Activated naive CD8-positive, alpha-beta T cell treated with anti-CD3 and anti-CD28 coated beads, Interleukin-2, amount 10 ng/mL, durations not matched to agents 7 days and 5 days (primary cell): ENCODE results near the gene TARS1. TPM values are rescaled to one million over a fixed set of nuclear protein-coding genes. Genes with fewer than 3 reads are reported as not detected.

Experiments used
- ATAC-seq: fragments of 150-1000 bp; cut with Tn5 transposase; one replicate; pipeline ENCODE4 v1.10.0; 2021; ENCODE audit warnings: low read depth, moderate library complexity
- POLR2A ChIA-PET: fragments of 350-600 bp; sonication (Branson Sonifier 250); formaldehyde crosslinking; loops from one replicate; lab custom pipeline; 2021; ENCODE audit warnings: antibody characterized with exemption; lab: Charles Lee
- DNase-seq: peaks from one replicate; pipeline ENCODE4 v3.0.0; 2021
- H3K27ac Mint-ChIP-seq: one replicate; pipeline ENCODE4 v1.8.0; 2022; ENCODE audit warnings: mild to moderate bottlenecking, mixed read lengths
- H3K27me3 Mint-ChIP-seq: one replicate; pipeline ENCODE4 v1.8.0; 2022; ENCODE audit warnings: mild to moderate bottlenecking, moderate library complexity, mixed read lengths
- H3K36me3 Mint-ChIP-seq: one replicate; pipeline ENCODE4 v1.8.0; 2021; ENCODE audit warnings: mild to moderate bottlenecking, mixed read lengths
- H3K4me1 Mint-ChIP-seq: one replicate; pipeline ENCODE4 v1.8.0; 2021; ENCODE audit warnings: mixed read lengths
- H3K4me3 Mint-ChIP-seq: one replicate; pipeline ENCODE4 v1.8.0; 2022; ENCODE audit warnings: mild to moderate bottlenecking, moderate library complexity, mixed read lengths
- H3K9me3 Mint-ChIP-seq: one replicate; pipeline ENCODE4 v1.8.0; 2021; ENCODE audit warnings: mixed read lengths
- total RNA-seq, 2 experiments: library from RNA; stranded (reverse); gene quantifications; one replicate each; pipeline ENCODE4 v1.2.3, GENCODE V29; 2021

TARS1 gene
- 100 to 1,000 TPM; 165 to 168 TPM for total RNA-seq

GRCh38 chr5:33440482-33441240 is at the start of gene TARS1:
TARS1 (plus strand) TSS chr5:33440965; CDS start chr5:33441087, 122 bp downstream.
- DNase-seq (peak; percentile 94), ATAC-seq (peak; percentile 98)
- Mint-ChIP-seq H3K27me3 (no peaks in the 10 kb centered on the region), H3K4me1 (peaks cover 25% of the 10 kb centered on the region), H3K4me3 (no peak within 1 kb of the TSS), H3K36me3 (peaks cover 15% of the 10 kb centered on the region), H3K9me3 (no peaks in the 10 kb centered on the region), H3K27ac (no peak within 1 kb of the TSS)
- POLR2A ChIA-PET = interaction anchor here (0.6 to 1.2 kb wide), 6 partner anchors 12 to 996 kb away, joined by 3 to 6 read pairs (median 3); partner anchors contain the start of gene ZFR

DNA sequence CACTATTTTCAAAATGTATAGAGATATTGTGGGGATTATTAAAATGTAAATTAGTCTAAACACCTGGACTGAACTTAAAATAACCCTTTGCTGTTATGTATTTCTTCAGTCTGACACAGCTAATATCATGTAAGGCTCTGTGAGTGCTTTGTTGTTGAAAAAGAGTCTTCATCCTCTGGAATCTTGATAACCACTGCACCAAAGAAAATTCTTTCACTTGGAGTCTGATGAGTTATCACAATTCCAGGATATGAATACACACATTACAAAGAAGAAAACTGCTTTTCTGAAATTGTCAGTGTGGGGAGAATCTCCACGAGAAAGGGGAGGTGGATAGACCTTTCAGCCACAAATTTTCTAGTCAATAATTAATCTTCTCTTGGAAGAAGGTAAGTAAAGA is 42.3 kb upstream of the TARS1 start:
- H3K4me3 Mint-ChIP-seq = no peak overlapping the region
- peaks cover 3% of the 10 kb centered on the region for H3K27me3 Mint-ChIP-seq
- H3K27ac Mint-ChIP-seq = no peak overlapping the region
- H3K9me3 Mint-ChIP-seq = peaks cover 5% of the 10 kb centered on the region
- ATAC-seq = no peak
- no peak for DNase-seq
- POLR2A ChIA-PET = no interaction called here
- H3K36me3 Mint-ChIP-seq = no peaks in the 10 kb centered on the region
- H3K4me1 Mint-ChIP-seq = no peaks in the 10 kb centered on the region

- peaks cover 3% of the 10 kb centered on the region for H3K9me3 Mint-ChIP-seq
- peaks cover 3% of the 10 kb centered on the region for H3K27me3 Mint-ChIP-seq
- no peak overlapping the region for H3K4me3 Mint-ChIP-seq
- no peak for ATAC-seq
- no peaks in the 10 kb centered on the region for H3K36me3 Mint-ChIP-seq
- POLR2A ChIA-PET = no interaction called here
- H3K4me1 Mint-ChIP-seq = no peaks in the 10 kb centered on the region
- no peak for DNase-seq
- no peak overlapping the region for H3K27ac Mint-ChIP-seq
Observed at GRCh38 chr5:33400675-33401074, 40.1 kb upstream of the TARS1 start.

- Mint-ChIP-seq H3K36me3 (no peaks in the 10 kb centered on the region), H3K4me1 (no peaks in the 10 kb centered on the region), H3K27ac (no peak overlapping the region), H3K27me3 (peaks cover 3% of the 10 kb centered on the region), H3K4me3 (no peak overlapping the region), H3K9me3 (peaks cover 2% of the 10 kb centered on the region)
- ATAC-seq (no peak), DNase-seq (no peak)
- POLR2A ChIA-PET = no interaction called here
Observed at GRCh38 chr5:33401482-33402390, 39.0 kb upstream of the TARS1 start.

- Mint-ChIP-seq H3K27ac (no peak overlapping the region), H3K9me3 (peaks cover 2% of the 10 kb centered on the region), H3K4me3 (no peak overlapping the region), H3K4me1 (no peaks in the 10 kb centered on the region), H3K36me3 (no peaks in the 10 kb centered on the region), H3K27me3 (peaks cover 3% of the 10 kb centered on the region)
- ATAC-seq (no peak), DNase-seq (no peak)
- POLR2A ChIA-PET = no interaction called here
Observed at GRCh38 chr5:33403187-33403586, 37.6 kb upstream of the TARS1 start.

- H3K4me1 Mint-ChIP-seq = peaks cover 1% of the 10 kb centered on the region
- no peaks in the 10 kb centered on the region for H3K36me3 Mint-ChIP-seq
- DNase-seq = no peak
- POLR2A ChIA-PET = no interaction called here
- no peaks in the 10 kb centered on the region for H3K9me3 Mint-ChIP-seq
- no peak overlapping the region for H3K27ac Mint-ChIP-seq
- no peak for ATAC-seq
- H3K27me3 Mint-ChIP-seq = peaks cover 4% of the 10 kb centered on the region
- no peak overlapping the region for H3K4me3 Mint-ChIP-seq
Observed at GRCh38 chr5:33408816-33409215, 31.9 kb upstream of the TARS1 start.

DNA sequence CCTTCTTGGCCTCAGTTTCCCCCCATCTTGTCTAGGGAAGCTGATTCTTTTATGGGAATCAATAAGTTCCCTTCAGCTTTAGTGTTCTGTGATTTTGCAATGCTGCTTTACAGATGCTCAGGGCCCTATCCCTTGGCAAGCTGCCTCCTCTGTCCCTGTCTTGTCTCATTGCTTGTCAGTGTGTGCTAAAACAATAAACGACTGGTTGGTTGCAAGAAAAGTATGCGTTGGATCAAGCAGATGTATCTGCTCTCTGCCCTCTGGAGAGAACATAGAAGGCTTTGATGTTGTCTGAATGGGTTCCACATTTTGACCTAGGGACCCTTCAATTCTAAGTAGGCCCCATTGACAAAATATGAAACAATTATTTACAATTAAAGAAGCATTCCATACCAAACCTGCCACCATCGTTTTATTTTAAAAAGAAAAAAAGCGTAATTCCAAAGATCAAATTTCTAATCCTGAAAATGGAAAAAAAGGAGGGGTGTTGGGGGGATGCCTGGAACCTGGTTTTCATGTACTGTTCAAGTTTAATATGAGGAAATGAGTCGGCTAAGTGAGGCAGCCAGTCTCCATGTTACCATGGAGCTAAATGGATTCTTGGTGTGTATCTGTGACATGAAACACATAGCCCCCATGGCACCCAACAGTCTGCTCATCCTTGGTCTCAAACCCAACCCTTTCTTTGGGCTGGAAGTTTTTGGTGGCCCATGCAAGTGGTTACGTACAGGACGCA is 31.2 kb upstream of the TARS1 start:
- H3K27ac Mint-ChIP-seq = no peak overlapping the region
- H3K9me3 Mint-ChIP-seq = no peaks in the 10 kb centered on the region
- POLR2A ChIA-PET = no interaction called here
- H3K27me3 Mint-ChIP-seq = peaks cover 6% of the 10 kb centered on the region
- ATAC-seq = no peak
- no peak for DNase-seq
- no peaks in the 10 kb centered on the region for H3K36me3 Mint-ChIP-seq
- H3K4me3 Mint-ChIP-seq = no peak overlapping the region
- H3K4me1 Mint-ChIP-seq = peaks cover 1% of the 10 kb centered on the region

- POLR2A ChIA-PET = no interaction called here
- ATAC-seq (no peak), DNase-seq (no peak)
- Mint-ChIP-seq H3K36me3 (no peaks in the 10 kb centered on the region), H3K4me3 (no peak overlapping the region), H3K4me1 (peaks cover 1% of the 10 kb centered on the region), H3K27ac (no peak overlapping the region), H3K9me3 (no peaks in the 10 kb centered on the region), H3K27me3 (peaks cover 6% of the 10 kb centered on the region)
Observed at GRCh38 chr5:33410221-33410620, 30.5 kb upstream of the TARS1 start.

DNA sequence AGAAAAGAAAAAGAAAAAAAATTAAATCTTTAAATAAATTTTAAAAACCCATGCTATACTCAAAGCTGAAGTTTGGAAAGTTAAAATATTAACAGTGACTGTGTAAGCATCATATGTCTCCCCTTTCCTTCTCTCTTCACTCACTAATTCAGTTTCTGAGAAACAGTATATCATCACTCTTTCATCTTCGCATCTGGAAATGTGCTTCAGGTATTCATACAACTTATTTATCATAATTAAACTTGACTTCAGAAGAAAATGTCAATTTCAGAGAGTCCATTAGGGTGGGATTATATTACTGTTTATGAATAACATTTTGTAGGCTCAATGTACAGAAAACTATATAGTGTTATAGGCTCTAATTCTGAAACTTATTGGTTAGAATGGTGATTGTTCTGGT is 29.3 kb upstream of the TARS1 start:
- peaks cover 6% of the 10 kb centered on the region for H3K27me3 Mint-ChIP-seq
- H3K9me3 Mint-ChIP-seq = no peaks in the 10 kb centered on the region
- no peaks in the 10 kb centered on the region for H3K36me3 Mint-ChIP-seq
- H3K27ac Mint-ChIP-seq = no peak overlapping the region
- POLR2A ChIA-PET = no interaction called here
- no peak overlapping the region for H3K4me3 Mint-ChIP-seq
- DNase-seq = no peak
- peaks cover 1% of the 10 kb centered on the region for H3K4me1 Mint-ChIP-seq
- ATAC-seq = no peak

DNA sequence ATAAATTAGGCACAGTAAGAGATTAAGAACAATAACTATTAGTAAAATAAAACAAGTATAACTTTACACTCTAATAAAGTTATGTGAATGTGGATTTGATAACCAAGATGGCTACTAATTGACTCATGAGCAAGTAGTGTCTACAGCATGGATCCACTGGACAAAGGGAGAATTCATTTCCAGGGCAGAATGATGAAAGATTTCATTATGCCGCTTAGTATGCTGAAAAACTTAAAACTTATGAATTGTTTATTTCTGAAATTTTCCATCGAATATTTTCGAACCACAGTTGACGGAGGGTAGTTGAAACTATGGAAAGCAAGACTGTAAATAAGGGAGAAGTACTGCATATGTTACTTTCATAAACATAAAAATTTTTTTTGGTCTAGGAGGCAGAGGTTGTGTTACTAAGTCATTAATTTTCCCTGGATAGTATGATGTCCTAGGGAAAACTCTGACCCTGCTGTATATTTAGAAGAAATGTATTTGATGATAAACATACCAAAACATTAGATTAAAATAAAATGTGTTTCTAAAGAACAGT is 24.9 kb upstream of the TARS1 start:
- peaks cover 1% of the 10 kb centered on the region for H3K4me1 Mint-ChIP-seq
- no peaks in the 10 kb centered on the region for H3K9me3 Mint-ChIP-seq
- no peak overlapping the region for H3K27ac Mint-ChIP-seq
- POLR2A ChIA-PET = no interaction called here
- H3K36me3 Mint-ChIP-seq = no peaks in the 10 kb centered on the region
- no peak overlapping the region for H3K4me3 Mint-ChIP-seq
- ATAC-seq = no peak
- H3K27me3 Mint-ChIP-seq = peaks cover 6% of the 10 kb centered on the region
- no peak for DNase-seq

GRCh38 chr5:33417632-33418031 is 23.1 kb upstream of the TARS1 start:
- peaks cover 5% of the 10 kb centered on the region for H3K27me3 Mint-ChIP-seq
- no peak overlapping the region for H3K27ac Mint-ChIP-seq
- DNase-seq = no peak
- no peak overlapping the region for H3K4me3 Mint-ChIP-seq
- H3K9me3 Mint-ChIP-seq = no peaks in the 10 kb centered on the region
- H3K36me3 Mint-ChIP-seq = no peaks in the 10 kb centered on the region
- no peak for ATAC-seq
- POLR2A ChIA-PET = no interaction called here
- H3K4me1 Mint-ChIP-seq = peaks cover 1% of the 10 kb centered on the region

DNA sequence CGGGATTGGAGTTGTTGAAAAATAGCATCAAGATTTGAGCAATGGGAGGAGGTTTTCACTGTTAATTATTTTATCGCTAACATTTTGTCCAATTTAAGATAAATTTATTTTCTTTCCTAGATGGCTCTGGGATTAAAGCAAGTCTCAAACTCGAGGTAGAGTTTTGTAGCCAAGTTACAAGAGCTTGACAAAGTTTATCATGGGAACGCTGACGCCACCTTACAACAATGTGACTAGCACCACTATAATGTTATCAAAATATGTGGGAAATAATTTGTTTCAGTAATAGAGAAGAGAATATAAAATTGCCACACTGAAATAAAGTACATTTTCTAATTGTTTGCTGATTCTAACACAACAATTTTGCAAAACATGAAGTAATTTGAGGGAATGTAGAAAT is 19.8 kb upstream of the TARS1 start:
- Mint-ChIP-seq H3K36me3 (no peaks in the 10 kb centered on the region), H3K9me3 (no peaks in the 10 kb centered on the region), H3K4me3 (no peak overlapping the region), H3K4me1 (no peaks in the 10 kb centered on the region), H3K27me3 (peaks cover 6% of the 10 kb centered on the region), H3K27ac (no peak overlapping the region)
- POLR2A ChIA-PET = no interaction called here
- DNase-seq (no peak), ATAC-seq (no peak)

DNA sequence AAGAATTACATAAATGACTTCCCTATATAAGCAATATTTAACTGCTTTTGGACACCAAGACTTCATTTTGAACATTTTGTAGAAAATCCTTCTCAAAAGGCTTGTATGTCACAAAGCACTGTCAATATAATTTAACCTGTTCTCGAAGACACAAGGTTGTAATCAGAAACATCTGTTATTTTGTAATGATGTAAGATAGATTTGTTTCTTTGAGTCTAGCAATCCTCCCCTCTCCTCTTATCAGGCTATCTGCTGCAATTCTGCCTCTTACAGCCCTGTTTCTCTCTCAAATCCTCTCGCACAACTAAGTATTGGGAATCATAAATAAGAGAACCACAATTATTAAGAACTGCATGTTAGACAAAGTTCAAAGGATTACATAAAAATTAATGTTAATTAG is 18.6 kb upstream of the TARS1 start:
- no peak overlapping the region for H3K4me3 Mint-ChIP-seq
- peaks cover 7% of the 10 kb centered on the region for H3K27me3 Mint-ChIP-seq
- H3K9me3 Mint-ChIP-seq = no peaks in the 10 kb centered on the region
- ATAC-seq = no peak
- no peak overlapping the region for H3K27ac Mint-ChIP-seq
- DNase-seq = no peak
- no peaks in the 10 kb centered on the region for H3K4me1 Mint-ChIP-seq
- H3K36me3 Mint-ChIP-seq = no peaks in the 10 kb centered on the region
- POLR2A ChIA-PET = no interaction called here
